Measurements from ENCODE around the gene GLIS1.
"Not testable (repeated sequence)": the region's sequence is repeated elsewhere in the genome, so short reads cannot be mapped to it uniquely, and the experiment has no call there.

GLIS1 gene

DNA sequence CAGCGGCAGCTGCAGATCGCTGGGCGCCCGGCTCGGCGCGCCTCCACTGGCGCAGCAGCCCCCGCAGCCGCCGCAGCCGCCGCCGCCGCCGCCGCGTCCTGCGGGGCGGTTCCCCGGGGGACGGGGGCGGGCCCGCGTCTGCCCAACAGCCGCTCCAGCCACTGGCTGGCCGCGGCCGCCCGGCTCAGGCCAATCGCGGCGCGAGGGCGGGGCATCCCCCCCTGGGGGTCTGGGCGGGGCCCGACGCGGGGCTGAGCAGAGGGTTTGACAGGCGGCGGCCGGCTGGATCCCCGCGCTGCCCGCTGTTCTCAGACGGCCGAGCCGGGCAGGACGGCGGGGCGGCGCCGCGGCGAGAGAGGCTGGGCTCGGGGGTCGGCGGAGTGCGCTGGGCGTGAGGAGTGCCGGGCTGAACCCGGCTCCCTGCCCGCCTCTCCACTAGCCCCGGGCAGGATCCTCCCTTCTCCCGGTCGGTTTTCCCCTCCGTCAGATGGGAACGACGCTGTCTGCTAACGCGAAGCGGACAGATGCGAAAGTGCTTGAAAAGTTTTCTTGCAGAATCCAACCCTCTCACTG is at the start of gene GLIS1:
GLIS1 (minus strand) TSS at position 56 of the 573 bp plus-strand sequence. CDS start 1,100 bp downstream, outside the sequence.
- DNase-seq (ENCODE audit: low spot score), result peak; percentile 68
- FAIRE-seq, result no peak

DNA sequence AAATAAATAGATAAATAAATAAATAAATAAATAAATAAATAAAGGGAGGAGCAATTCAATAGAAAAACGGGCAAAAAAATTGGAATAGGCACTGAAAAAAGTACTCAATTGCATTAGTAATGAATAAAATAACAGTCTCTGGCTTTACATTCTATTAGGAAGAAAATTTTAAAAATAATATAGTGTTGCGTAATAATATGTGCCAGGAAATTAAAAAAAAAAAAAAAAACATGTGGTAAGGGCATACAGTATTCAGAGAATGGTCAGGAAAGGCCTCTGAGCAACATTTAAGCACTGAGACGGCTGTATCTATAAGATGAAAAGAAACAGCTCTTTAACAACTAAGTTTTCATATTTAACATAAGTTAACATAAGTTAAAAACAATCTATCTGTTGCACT is 48.7 kb upstream of the GLIS1 start:
- FAIRE-seq, result no peak
- DNase-seq (ENCODE audit: low spot score), result no peak

DNA sequence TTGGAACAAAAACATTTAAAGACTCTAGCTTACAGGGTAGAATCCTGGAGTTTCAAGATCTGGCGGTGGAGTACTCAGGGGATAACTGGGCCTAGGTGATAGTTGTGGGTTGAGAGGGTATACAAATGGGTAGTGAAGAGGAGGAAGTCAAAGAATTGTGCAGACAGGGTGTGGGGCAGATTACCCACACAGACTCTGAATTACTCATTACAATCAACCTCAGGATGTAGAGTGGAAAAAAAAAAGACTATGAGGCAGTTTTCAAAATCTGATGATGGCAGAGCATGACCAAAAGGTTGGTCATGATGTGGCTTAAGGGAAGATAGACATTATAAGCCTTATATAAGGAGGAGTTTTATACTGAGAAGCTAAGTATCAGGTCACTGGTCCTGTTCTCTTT is 44.1 kb upstream of the GLIS1 start:
- DNase-seq (ENCODE audit: low spot score) (no peak), FAIRE-seq (no peak)

- no peak for FAIRE-seq
- DNase-seq (ENCODE audit: low spot score), result no peak
Measured at GRCh38 chr1:53781654-53782053, 42.7 kb upstream of the GLIS1 start.

DNA sequence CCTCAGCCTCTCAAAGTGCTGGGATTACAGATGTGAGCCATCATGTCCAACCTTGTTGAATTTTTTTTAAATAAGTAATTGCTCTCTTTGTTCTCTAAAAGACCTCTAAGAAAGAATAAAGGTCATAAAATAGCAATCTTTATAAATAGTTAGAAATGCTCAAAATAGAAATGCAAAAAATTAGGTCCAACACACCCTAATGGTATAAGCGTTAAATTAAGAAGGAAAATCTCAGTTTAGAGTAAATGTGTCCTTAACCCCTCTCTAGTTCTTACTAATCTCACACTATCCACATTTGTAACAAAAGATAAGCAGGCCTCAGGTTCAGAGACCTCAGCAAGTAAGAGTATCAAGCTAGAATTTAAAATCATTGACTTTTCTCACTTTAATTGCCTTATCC is 38.3 kb upstream of the GLIS1 start:
- no peak for DNase-seq (ENCODE audit: low spot score)
- no peak for FAIRE-seq

DNA sequence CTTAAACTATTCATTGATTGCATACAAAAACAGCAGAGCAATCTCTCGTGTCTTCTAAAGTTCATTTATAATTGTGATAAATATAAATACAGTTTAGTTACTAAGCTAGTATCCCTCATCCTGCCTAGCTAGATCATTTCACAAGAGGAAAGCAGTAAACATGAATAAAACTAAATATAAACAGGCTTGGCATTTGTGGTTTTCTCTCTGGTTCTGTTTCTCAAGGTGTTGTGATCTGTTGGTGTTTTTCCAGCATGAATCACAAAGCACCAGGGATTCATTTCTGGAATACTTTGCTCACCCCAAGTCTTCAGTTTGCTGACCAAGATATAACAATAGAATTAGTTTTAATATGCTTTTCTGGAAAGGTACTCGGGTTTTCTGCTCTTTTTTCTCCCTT is 32.7 kb upstream of the GLIS1 start:
- FAIRE-seq (no peak), DNase-seq (ENCODE audit: low spot score) (no peak)

- FAIRE-seq, result no peak
- DNase-seq (ENCODE audit: low spot score), result no peak
Measured at GRCh38 chr1:53769780-53770179, 30.8 kb upstream of the GLIS1 start.

DNA sequence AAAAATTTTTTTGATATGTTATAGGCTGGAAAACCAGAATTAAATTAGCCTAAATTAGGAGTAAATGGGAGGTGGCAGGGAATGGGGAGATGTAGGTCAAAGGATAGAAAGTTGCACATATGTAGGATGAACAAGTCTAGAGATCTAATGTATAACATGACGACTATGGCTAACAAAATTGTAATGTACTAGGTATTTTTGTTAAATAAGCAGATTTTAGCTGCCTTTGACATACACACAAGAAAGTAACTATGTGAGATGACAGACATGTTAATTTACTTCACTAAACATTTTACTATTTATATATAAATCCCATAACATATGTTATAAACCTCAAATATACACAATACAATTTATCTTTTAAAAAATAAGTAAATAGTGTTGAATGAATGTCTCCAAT is 30.2 kb upstream of the GLIS1 start:
- FAIRE-seq (no peak), DNase-seq (ENCODE audit: low spot score) (no peak)

- DNase-seq (ENCODE audit: low spot score), result no peak
- FAIRE-seq, result no peak
Measured at GRCh38 chr1:53766831-53767405, 28.0 kb upstream of the GLIS1 start.

- DNase-seq (ENCODE audit: low spot score) (no peak), FAIRE-seq (no peak)
Measured at GRCh38 chr1:53766194-53766742, 27.3 kb upstream of the GLIS1 start.

DNA sequence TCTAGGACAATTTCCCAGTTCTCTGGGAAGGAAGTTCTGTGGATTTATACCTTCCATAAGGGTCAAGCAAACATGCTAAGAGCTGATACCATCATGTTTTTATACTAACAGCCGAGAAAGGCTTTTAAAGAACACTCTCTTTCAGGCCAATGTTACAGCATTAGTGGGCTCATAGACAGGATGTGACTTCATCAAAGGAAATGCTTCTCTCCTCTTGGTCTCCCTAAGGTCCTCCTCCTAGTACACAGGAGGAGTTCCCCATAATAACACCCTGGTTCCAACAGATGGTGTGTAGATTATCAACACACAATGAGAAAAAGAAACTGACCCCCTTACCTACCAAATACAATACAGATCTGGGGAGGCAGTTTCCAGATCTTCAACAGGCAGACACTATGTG is 26.7 kb upstream of the GLIS1 start:
- no peak for DNase-seq (ENCODE audit: low spot score)

DNA sequence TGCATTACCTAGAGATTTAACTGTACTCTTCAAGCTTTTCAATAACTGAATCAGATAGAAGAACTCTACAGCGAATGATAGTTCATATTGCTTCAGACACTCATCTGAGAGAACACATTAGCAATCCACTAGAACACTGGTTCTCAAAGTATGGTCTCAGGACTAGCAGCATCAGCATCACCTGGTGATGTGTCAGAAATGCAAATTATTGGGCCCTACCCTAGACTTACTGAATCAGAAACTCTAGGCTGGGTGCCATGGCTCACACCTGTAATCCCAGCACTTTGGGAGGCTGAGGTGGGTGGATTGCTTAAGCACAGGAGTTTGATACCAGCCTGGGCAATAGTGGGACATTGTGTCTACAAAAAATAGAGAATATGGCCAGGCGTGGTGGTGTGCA is 24.9 kb upstream of the GLIS1 start:
- DNase-seq (ENCODE audit: low spot score) (no peak), FAIRE-seq (no peak)

More for the DNA sequence above, 26.7 kb upstream of the GLIS1 start:
- FAIRE-seq, result no peak

DNA sequence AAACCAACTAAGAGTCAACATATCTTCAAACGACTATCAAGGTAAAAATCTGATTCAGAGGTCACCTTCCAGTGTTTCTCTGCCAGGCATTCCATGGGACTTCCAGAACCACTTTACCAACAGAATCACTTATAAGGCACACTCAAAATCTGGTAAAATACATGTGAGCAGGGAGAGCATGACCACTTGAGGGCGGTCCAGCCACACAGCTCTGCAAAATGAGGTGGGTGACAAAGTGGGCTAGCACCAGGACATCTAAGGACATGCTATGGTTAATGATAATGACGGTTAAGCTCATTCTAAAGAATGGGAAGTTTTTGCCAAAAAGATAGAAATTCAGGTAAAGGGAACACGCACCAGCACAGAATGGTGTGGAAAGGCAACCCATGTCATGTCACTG is 24.5 kb upstream of the GLIS1 start:
- FAIRE-seq (no peak), DNase-seq (ENCODE audit: low spot score) (no peak)

- FAIRE-seq; DNase-seq (ENCODE audit: low spot score): not testable (repeated sequence)
Measured at GRCh38 chr1:53760497-53760896, 21.5 kb upstream of the GLIS1 start.

- FAIRE-seq (no peak), DNase-seq (ENCODE audit: low spot score) (no peak)
Measured at GRCh38 chr1:53755874-53756273, 16.9 kb upstream of the GLIS1 start.

GRCh38 chr1:53754484-53755312 is 15.7 kb upstream of the GLIS1 start:
- FAIRE-seq (peak; percentile 69), DNase-seq (ENCODE audit: low spot score) (peak; percentile 49)

DNA sequence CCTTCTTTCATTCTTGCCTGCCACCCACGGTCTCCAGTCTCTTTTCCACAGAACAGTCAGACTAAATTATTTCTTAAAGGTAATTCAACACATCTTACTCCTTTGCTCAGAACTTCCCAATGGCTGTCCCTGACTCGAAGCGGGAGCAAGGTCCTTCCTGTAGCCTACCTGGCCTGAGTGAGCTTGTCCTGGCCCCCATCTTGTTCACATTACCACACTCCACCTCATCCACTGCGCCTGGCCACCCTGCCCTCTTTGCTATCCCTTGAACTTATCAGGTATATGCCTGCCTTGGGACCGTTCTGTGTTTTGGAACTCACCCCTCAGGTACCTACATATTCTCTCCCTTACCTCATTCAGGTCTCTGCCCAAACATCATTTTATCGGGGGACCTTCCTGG is 13.3 kb upstream of the GLIS1 start:
- no peak for FAIRE-seq
- DNase-seq (ENCODE audit: low spot score), result no peak

DNA sequence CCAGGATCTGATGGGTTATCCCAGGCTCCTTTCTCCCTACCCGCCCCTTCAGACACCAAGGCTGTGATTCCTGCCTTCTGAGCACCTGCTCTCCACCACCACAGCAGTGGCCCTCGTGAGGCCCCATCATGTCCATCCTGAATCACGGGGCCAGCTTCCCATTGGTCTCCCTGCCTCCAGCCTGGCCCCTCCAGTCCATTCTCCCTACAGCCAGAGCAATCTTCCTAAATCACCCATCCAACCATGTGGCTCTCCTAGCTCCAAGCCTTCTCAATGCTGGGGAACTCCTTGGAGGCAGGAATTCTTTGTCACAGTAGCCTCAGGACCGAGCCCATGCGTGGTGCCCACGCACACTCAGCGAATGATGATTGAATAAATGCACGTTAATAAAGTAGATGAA is 8.9 kb upstream of the GLIS1 start:
- no peak for DNase-seq (ENCODE audit: low spot score)
- FAIRE-seq, result no peak

DNA sequence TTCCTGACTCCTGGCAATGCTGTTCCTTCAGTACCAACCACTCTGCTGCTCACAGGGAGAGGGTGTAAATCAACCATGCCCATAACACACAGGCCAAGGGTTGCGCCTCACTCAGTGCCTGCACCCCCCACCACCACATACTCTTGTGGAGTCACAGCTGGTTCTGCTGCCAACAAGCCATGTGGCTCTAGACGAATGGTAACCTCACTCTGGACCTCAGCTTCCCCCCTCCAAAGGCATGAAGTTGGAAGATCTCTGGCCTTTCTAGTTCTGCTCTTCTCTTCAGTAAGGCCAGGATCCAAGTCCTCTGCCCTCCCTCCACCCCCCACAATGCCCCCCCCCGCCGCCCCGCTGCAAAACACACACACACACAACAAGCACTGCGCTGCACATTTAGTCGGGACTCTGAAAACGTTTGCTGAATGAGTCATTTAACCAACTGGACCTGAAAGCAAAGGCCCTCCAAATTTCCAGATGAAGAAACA is 1.7 kb upstream of the GLIS1 start:
- FAIRE-seq, result no peak

DNA sequence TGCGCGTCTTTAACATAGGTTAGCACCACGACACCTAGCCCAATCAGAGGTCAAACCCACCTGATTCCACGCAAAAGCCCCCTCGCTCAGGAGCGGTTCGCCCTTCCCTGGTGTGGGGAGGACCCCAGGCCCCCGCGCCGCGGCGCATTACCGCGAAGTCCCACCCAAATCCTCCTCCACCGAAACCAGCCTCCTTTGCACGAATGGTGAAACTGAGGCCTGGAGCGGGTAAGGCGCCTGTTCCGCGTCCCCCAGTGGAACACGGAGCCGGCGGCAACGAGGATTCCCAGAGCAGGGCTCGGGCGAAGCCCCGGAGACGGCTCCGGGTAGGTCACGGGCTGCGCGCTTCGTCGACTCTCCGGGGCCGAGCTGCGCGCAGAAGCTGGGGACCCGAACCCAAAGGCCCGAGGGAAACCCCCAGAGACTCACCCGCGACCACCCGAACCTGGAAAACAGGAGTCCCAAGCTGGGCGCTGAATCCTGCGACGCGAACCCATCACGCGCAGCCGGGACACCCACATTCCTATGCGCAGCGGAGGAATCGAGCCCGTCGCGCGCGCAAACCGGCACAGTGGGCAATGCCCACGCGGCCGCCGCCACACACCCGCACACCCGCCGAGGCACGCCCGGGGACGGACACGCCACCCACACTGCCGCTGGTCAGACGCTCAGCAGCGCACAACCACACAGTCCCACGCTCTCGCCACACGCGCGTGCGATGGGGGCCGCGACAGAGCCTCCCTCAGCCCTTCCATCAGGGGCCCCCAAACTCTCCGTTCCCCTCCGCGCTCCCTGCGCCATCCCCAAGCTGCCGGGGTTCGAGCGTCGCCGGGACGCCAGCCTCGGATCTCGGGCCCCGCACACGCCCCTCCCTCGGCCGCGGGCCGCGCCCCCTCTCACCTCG is 507 bp downstream of the GLIS1 start:
- DNase-seq (ENCODE audit: low spot score) (no peak), FAIRE-seq (no peak)

More for the DNA sequence above, 1.7 kb upstream of the GLIS1 start:
- peak; percentile 68 for DNase-seq (ENCODE audit: low spot score)

GRCh38 chr1:53737648-53738204 is 1.2 kb downstream of the GLIS1 start:
- FAIRE-seq (no peak), DNase-seq (ENCODE audit: low spot score) (no peak)
